Cardiac muscle cell (in vitro differentiated cells and primary cell): ENCODE measurements around the gene OGFOD2. TPM values are rescaled to one million over a fixed set of nuclear protein-coding genes. Genes with fewer than 3 reads are reported as not detected.

ENCODE experiments used
- DNase-seq, 2 donors: peaks; one replicate each; pipeline versions ENCODE4 v3.0.0 to v3.0.0-alpha.2; 2010 to 2017; ENCODE audit warnings: low read depth in 1 of 2, low spot score in 1 of 2
- H3K27ac ChIP-seq: fragments of 200-600 bp; sonication (generic); 2 replicates; pipeline ENCODE4 v1.5.1; 2016
- H3K27me3 ChIP-seq: fragments of 200-600 bp; sonication (generic); 2 replicates; pipeline ENCODE4 v1.6.0; 2016; ENCODE audit warnings: control low read depth
- H3K36me3 ChIP-seq: fragments of 200-600 bp; sonication (generic); 2 replicates; pipeline ENCODE4 v1.5.1; 2016; ENCODE audit warnings: control low read depth
- H3K4me1 ChIP-seq: fragments of 200-600 bp; sonication (generic); 2 replicates; pipeline ENCODE4 v1.8.1; 2017; ENCODE audit warnings: low read depth, mild to moderate bottlenecking, mixed run types
- H3K4me3 ChIP-seq: fragments of 200-600 bp; sonication (generic); 2 replicates; pipeline ENCODE4 v1.5.1; 2016; ENCODE audit warnings: mild to moderate bottlenecking
- H3K9me3 ChIP-seq: fragments of 200-600 bp; sonication (generic); 2 replicates; pipeline ENCODE4 v1.5.1; 2017; ENCODE audit warnings: low read depth, mild to moderate bottlenecking, control low read depth
- polyA plus RNA-seq: library from polyadenylated mRNA; unstranded; fragments of >200 nt; fragmentation: Nextera tagmentation; extraction: Ambion mirVana; gene quantifications from 2 replicates; pipeline ENCODE4 v1.2.1, GENCODE V29; 2016
- total RNA-seq: library from RNA; depleted of rRNA; stranded (reverse); fragments of >200 nt; gene quantifications from 2 replicates; pipeline ENCODE4 v1.2.3, GENCODE V29; 2016
- TF ChIP-seq, protein P1 (sequence below): IDR thresholded peaks from 2 replicates; pipeline ENCODE4 v1.5.1; 2012; ENCODE audit warnings: low read depth, mild to moderate bottlenecking, low read length

OGFOD2 gene
- total and polyA plus RNA-seq, 2 experiments from 2014 or later: 41.8 to 44.4 TPM

DNA sequence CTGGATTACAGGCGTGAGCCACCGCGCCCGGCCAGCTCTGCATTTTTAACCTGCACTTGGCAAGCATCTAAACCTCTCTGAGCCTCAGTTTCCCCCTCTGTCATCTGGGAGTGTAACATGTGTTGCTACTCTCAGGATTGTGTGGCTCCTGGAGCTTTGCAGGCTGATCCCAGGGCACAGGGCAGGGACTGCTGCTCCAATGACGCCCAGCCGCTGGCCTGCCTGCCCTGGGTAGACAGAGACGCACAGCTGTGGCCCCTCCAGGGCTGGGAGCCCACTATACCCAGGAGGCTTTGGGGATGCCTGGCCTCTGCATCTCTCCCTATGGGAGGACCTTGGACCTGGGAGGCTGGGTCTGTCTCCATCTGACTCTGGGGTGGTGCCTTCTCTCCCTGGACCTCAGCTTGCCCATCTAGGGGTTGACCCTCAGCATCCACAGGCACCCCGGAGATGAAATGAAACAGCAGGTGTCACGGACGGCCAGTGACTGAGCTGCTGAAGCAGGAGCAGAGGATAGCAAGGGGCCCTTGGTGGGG, 19.2 kb downstream of the OGFOD2 start:
- Histone ChIP-seq H3K4me3 (no peak overlapping the region), H3K27me3 (no peaks in the 10 kb centered on the region), H3K27ac (no peak overlapping the region), H3K9me3 (no peaks in the 10 kb centered on the region), H3K4me1 (no peaks in the 10 kb centered on the region), H3K36me3 (no peaks in the 10 kb centered on the region)
- no peak for DNase-seq
- TF ChIP-seq, protein P1, sequence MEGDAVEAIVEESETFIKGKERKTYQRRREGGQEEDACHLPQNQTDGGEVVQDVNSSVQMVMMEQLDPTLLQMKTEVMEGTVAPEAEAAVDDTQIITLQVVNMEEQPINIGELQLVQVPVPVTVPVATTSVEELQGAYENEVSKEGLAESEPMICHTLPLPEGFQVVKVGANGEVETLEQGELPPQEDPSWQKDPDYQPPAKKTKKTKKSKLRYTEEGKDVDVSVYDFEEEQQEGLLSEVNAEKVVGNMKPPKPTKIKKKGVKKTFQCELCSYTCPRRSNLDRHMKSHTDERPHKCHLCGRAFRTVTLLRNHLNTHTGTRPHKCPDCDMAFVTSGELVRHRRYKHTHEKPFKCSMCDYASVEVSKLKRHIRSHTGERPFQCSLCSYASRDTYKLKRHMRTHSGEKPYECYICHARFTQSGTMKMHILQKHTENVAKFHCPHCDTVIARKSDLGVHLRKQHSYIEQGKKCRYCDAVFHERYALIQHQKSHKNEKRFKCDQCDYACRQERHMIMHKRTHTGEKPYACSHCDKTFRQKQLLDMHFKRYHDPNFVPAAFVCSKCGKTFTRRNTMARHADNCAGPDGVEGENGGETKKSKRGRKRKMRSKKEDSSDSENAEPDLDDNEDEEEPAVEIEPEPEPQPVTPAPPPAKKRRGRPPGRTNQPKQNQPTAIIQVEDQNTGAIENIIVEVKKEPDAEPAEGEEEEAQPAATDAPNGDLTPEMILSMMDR: no peak

DNA sequence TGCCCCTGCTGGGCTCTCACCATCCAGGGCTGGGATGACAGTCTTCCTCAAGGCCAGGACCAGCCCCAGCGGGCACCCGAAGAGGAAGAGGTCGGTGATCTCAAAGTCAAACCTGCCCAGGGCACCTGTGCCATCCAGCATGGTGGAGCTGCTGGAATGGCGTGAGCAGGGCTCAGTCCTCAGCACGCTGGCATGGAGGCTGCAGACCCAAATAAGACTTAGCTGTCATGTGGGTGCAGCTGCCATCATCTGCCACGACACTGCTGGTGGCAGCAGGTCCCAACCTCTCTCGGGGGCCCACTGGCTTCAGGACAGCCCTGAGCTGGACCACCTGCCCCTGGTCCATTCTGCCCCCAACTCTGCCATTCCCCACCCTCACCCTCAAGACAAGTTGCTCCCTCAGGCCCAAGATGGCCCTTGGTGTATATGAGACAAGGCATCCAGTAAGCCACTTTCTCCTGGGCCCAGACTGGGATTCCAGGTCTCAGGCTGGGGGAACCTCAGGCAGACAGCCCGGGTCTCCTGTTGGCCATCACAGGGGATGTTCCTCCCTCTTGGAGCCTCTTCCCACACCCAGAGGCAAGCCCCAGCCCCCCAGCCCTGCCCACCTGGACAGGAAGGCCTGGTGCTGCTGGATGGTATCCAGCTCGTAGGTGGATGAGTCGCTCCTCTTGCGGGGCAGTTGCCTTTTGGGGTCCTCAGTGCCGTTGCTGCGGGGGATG, 19.9 kb downstream of the OGFOD2 start:
- no peaks in the 10 kb centered on the region for H3K27me3 ChIP-seq
- no peaks in the 10 kb centered on the region for H3K36me3 ChIP-seq

DNA sequence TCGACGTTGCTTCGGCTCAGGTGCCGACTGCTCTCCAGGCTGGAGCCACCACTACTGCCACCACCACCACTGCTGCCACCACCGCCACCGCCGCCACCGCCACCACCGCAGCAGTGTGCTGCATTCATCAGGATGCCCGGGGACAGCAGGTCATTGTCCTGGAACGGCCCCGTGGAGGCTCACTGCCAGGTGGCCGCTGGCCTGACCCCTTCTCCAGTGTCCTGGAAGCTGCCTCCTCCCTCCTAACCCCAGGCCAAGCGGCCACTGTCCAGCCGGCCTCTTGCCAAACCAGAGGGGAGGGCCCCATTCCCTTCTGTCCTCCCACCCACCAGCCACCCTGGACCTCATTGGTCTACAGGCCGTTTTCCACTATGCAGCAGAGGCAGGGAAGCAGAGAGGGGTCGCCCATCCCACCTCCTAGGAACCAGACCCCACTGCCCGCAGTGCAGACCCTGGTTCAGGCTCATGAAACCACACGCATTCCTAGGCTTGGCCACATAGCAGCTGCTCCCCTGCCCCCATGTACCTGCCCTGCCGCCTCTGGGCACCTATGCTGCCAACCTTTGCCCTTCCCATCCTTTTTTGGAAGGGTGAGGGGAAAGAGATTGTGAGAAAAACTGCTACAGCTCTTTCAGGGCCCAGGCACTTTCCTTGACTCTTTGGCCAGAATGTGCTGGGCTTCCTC, 20.6 kb downstream of the OGFOD2 start:
- Histone ChIP-seq H3K27me3 (no peaks in the 10 kb centered on the region), H3K4me3 (no peak overlapping the region), H3K9me3 (no peaks in the 10 kb centered on the region), H3K36me3 (no peaks in the 10 kb centered on the region), H3K27ac (no peak overlapping the region), H3K4me1 (no peaks in the 10 kb centered on the region)
- no peak for DNase-seq
- TF ChIP-seq, protein P1: no peak

More for the DNA sequence above, 19.9 kb downstream of the OGFOD2 start:
- H3K4me1 ChIP-seq: no peaks in the 10 kb centered on the region
- no peak for DNase-seq
- no peak overlapping the region for H3K4me3 ChIP-seq
- H3K9me3 ChIP-seq: no peaks in the 10 kb centered on the region
- H3K27ac ChIP-seq: no peak overlapping the region
- TF ChIP-seq, protein P1: no peak

DNA sequence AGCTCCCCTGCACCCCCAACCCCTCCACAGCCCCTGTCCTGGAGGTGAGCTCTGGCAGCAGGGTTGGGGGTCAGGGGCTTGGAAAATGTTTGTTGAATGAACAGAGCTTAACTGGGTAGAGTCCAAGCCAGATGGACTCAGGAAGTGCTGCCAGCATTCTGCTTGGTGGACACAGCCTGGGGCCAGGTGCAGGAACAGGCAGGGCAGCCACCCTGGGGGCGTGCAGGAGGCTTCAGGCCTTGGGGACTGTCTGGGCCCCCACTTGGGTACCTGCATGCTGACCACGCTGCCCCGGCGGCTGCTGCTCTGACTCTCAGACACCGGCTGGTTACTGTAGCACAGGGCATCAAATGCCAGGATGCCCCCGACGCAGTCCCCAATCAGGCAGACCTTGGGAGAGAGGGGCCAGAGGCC, 21.2 kb downstream of the OGFOD2 start:
- H3K4me3 ChIP-seq: no peak overlapping the region
- no peaks in the 10 kb centered on the region for H3K36me3 ChIP-seq
- no peak for DNase-seq
- no peaks in the 10 kb centered on the region for H3K27me3 ChIP-seq
- TF ChIP-seq, protein P1: no peak
- no peaks in the 10 kb centered on the region for H3K9me3 ChIP-seq
- H3K27ac ChIP-seq: no peak overlapping the region
- no peaks in the 10 kb centered on the region for H3K4me1 ChIP-seq

DNA sequence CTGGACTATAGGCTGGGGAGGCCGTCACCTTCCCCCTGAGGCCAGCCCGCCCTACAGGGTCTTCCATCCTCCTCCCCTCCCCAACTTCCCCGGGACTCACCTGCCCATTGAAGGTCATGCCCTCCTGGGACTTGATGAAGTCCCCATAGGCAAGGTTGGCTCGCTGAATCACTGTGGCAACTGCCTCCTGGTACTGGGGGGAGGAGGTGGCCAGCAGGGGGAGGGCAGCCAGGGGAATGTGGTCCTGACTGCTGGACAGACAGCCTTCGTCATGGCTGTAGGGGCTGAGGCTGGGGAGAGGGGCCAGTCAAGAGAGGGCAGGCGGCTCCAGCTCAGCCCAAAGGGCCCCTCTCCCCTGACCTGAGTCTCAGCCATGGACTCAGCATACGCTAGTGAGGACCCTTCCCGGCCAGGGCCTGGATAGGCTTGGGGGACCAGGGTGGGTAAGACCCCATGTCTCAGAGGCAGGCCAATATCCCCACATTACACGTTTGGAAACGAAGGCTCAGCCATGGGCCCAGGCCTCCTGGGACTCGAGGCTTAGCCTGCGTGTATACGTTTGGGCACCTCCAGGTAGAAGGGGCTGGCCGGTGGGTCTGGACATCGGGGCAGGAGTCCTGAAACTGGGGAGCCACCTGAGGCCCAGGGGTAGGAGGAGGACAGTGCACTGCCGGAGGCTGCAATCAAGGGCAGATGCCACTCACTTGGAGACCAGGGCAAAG, 21.7 kb downstream of the OGFOD2 start:
- no peak for DNase-seq
- no peaks in the 10 kb centered on the region for H3K27me3 ChIP-seq
- H3K36me3 ChIP-seq: no peaks in the 10 kb centered on the region
- H3K4me1 ChIP-seq: no peaks in the 10 kb centered on the region
- H3K4me3 ChIP-seq: no peak overlapping the region
- TF ChIP-seq, protein P1: no peak
- no peaks in the 10 kb centered on the region for H3K9me3 ChIP-seq
- H3K27ac ChIP-seq: no peak overlapping the region
